ENCODE measurements around the gene KRTAP12-3. TPM values are rescaled to one million over a fixed set of nuclear protein-coding genes. Genes with fewer than 3 reads are reported as not detected.
"Not testable (repeated sequence)": the region's sequence is repeated elsewhere in the genome, so short reads cannot be mapped to it uniquely, and the experiment has no call there.

KRTAP12-3 gene
- total and polyA plus RNA-seq, 8 donors: not detected

GRCh38 chr21:44696572-44696971 is 38.8 kb downstream of the KRTAP12-3 start:
- H3K36me3 ChIP-seq: no peaks in the 10 kb centered on the region
- no peak for TF ChIP-seq CTCF (IDR thresholded peaks at IDR 0.05)
- no peak for TF ChIP-seq POLR2A (IDR thresholded peaks at IDR 0.05)
- TF ChIP-seq POLR2AphosphoS5 (IDR thresholded peaks at IDR 0.05): no peak
- TF ChIP-seq EP300 (IDR thresholded peaks at IDR 0.05): no peak
- intact Hi-C loops (cut with DNase I; ENCODE audit: low total_unique reads): no loop called here
- no peak overlapping the region for H3K4me3 ChIP-seq
- H3K27me3 ChIP-seq: peaks cover 9 to 65% (median 44%) of the 10 kb centered on the region in 3 donors
- WGBS, 5 donors: 55 to 74% (median 60%) methylated on average over 8 to 10 of the region's 10 CpGs
- no peak for DNase-seq
- no peak overlapping the region for H3K27ac ChIP-seq
- peaks cover 3 to 24% (median 20%) of the 10 kb centered on the region in 4 donors for H3K9me3 ChIP-seq
- H3K4me1 ChIP-seq: no peaks in the 10 kb centered on the region

- H3K4me3 ChIP-seq; H3K27ac ChIP-seq; intact Hi-C loops (cut with DNase I; ENCODE audit: low total_unique reads); H3K36me3 ChIP-seq; DNase-seq; H3K4me1 ChIP-seq: not testable (repeated sequence)
- Histone ChIP-seq H3K27me3 (peaks cover 9 to 72% (median 50%) of the 10 kb centered on the region in 3 donors), H3K9me3 (peaks cover 3 to 21% (median 19%) of the 10 kb centered on the region in 4 donors)
- WGBS, 5 donors: 40 to 49% (median 41%) methylated on average over 11 to 21 of the region's 21 CpGs
Observed at GRCh38 chr21:44697172-44697810, 39.6 kb downstream of the KRTAP12-3 start, which contains the start of gene KRTAP10-12. KRTAP10-12 (plus strand) TSS chr21:44697172; CDS start chr21:44697202, 30 bp downstream.

GRCh38 chr21:44697811-44698734 is 40.3 kb downstream of the KRTAP12-3 start:
- Histone ChIP-seq H3K4me1 (no peaks in the 10 kb centered on the region), H3K27ac (no peak overlapping the region), H3K9me3 (peaks cover 3 to 14% (median 12%) of the 10 kb centered on the region in 4 donors), H3K36me3 (no peaks in the 10 kb centered on the region), H3K4me3 (no peak overlapping the region), H3K27me3 (peaks cover 9 to 80% (median 58%) of the 10 kb centered on the region in 3 donors)
- DNase-seq: no peak
- WGBS, 5 donors: 28 to 34% (median 30%) methylated on average over 13 to 35 of the region's 35 CpGs
- TF ChIP-seq POLR2AphosphoS5 (IDR thresholded peaks at IDR 0.05) (no peak), CTCF (IDR thresholded peaks at IDR 0.05) (no peak), POLR2A (IDR thresholded peaks at IDR 0.05) (no peak), EP300 (IDR thresholded peaks at IDR 0.05) (no peak)
- intact Hi-C loops (cut with DNase I; ENCODE audit: low total_unique reads): no loop called here

GRCh38 chr21:44699502-44700001 is 41.8 kb downstream of the KRTAP12-3 start:
- no peaks in the 10 kb centered on the region for H3K4me1 ChIP-seq
- H3K27me3 ChIP-seq: peaks cover 9 to 94% (median 73%) of the 10 kb centered on the region in 3 donors
- H3K27ac ChIP-seq: no peak overlapping the region
- 40 to 65% (median 50%) methylated on average over 15 to 17 of the region's 17 CpGs for WGBS, 5 donors
- intact Hi-C loops (cut with DNase I; ENCODE audit: low total_unique reads): no loop called here
- DNase-seq: no peak
- no peaks in the 10 kb centered on the region for H3K9me3 ChIP-seq
- no peak overlapping the region for H3K4me3 ChIP-seq
- H3K36me3 ChIP-seq: no peaks in the 10 kb centered on the region
- TF ChIP-seq POLR2A (IDR thresholded peaks at IDR 0.05) (no peak), EP300 (IDR thresholded peaks at IDR 0.05) (no peak), POLR2AphosphoS5 (IDR thresholded peaks at IDR 0.05) (no peak)
